ENCODE measurements around the gene SSBP2. TPM values are rescaled to one million over a fixed set of nuclear protein-coding genes. Genes with fewer than 3 reads are reported as not detected.

Gene SSBP2
- total and polyA plus RNA-seq, 2 of the 8 experiments (the other 6 are each of a cell fraction or from before 2014, with no cell fraction given), result 21.5 to 36.2 TPM

GRCh38 chr5:81555865-81556264 lies 195.0 kb downstream of the SSBP2 start (continued):
- TF ChIP-seq SP4 (IDR thresholded peaks at IDR 0.05; ENCODE audit: low read length) (no peak), RNF2 (IDR thresholded peaks at IDR 0.05; ENCODE audit: borderline replicate concordance, low read depth, low read length, missing control alignments, poor library complexity, severe bottlenecking) (no peak), CHD1 (IDR thresholded peaks at IDR 0.05; ENCODE audit: low read depth, low read length) (no peak), FOSL1 (IDR thresholded peaks at IDR 0.05; ENCODE audit: insufficient read depth, low read depth, low read length) (no peak), BACH1 (IDR thresholded peaks at IDR 0.05; ENCODE audit: low read length) (no peak), ATF3 (IDR thresholded peaks at IDR 0.05; ENCODE audit: insufficient read depth, low read depth, low read length) (no peak)
